ENCODE data around the gene ST6GALNAC4. TPM values are rescaled to one million over a fixed set of nuclear protein-coding genes. Genes with fewer than 3 reads are reported as not detected.
"Not testable (repeated sequence)": the region's sequence is repeated elsewhere in the genome, so short reads cannot be mapped to it uniquely, and the experiment has no call there.

The ST6GALNAC4 gene
- total RNA-seq, 1 experiment from 2014 or later, result 12.8 TPM

GRCh38 chr9:127872369-127873222 is 44.2 kb downstream of the ST6GALNAC4 start:
- no peak for DNase-seq (ENCODE audit: low spot score)

- DNase-seq (ENCODE audit: low spot score), result no peak
These were observed 45.3 kb downstream of the ST6GALNAC4 start for GRCh38 chr9:127871531-127871930.

- DNase-seq (ENCODE audit: low spot score), result no peak
These were observed 46.0 kb downstream of the ST6GALNAC4 start for GRCh38 chr9:127870887-127871286.

GRCh38 chr9:127870153-127870491 is 46.7 kb downstream of the ST6GALNAC4 start:
- not testable (repeated sequence) for DNase-seq (ENCODE audit: low spot score)

GRCh38 chr9:127869310-127870152 is 47.3 kb downstream of the ST6GALNAC4 start:
- peak; percentile 75 for DNase-seq (ENCODE audit: low spot score)

- no peak for DNase-seq (ENCODE audit: low spot score)
These were observed 48.5 kb downstream of the ST6GALNAC4 start for GRCh38 chr9:127868278-127868902.

- DNase-seq (ENCODE audit: low spot score), result no peak
These were observed 49.2 kb downstream of the ST6GALNAC4 start for GRCh38 chr9:127867356-127868277.

- DNase-seq (ENCODE audit: low spot score), result no peak
These were observed 50.3 kb downstream of the ST6GALNAC4 start for GRCh38 chr9:127866535-127866934.

GRCh38 chr9:127865645-127866464 is 51.0 kb downstream of the ST6GALNAC4 start:
- DNase-seq (ENCODE audit: low spot score), result no peak

- DNase-seq (ENCODE audit: low spot score), result no peak
These were observed 53.6 kb downstream of the ST6GALNAC4 start for GRCh38 chr9:127863191-127863621.

- DNase-seq (ENCODE audit: low spot score), result no peak
These were observed 54.5 kb downstream of the ST6GALNAC4 start for GRCh38 chr9:127862075-127863011.

GRCh38 chr9:127860779-127861178 is 56.1 kb downstream of the ST6GALNAC4 start:
- DNase-seq (ENCODE audit: low spot score), result no peak

GRCh38 chr9:127860260-127860659 is 56.6 kb downstream of the ST6GALNAC4 start:
- no peak for DNase-seq (ENCODE audit: low spot score)

GRCh38 chr9:127858041-127858512 is 58.8 kb downstream of the ST6GALNAC4 start:
- DNase-seq (ENCODE audit: low spot score), result no peak

Other genes with a start within 250 kb of the ST6GALNAC4 start
- gene CFAP157, start 210.1 kb downstream of the ST6GALNAC4 start, total RNA-seq (2014; rRNA removed; shearing (Covaris generic)), result not detected in 2 replicates
- 9.9 and 11.4 TPM in 2 replicates for gene PTRH1, start 201.4 kb downstream of the ST6GALNAC4 start, total RNA-seq (2014; rRNA removed; shearing (Covaris generic))
- gene TTC16, start 201.0 kb downstream of the ST6GALNAC4 start, total RNA-seq (2014; rRNA removed; shearing (Covaris generic)), result not detected in 2 replicates
- 6.3 and 11.5 TPM in 2 replicates for gene TOR2A, start 181.7 kb downstream of the ST6GALNAC4 start, total RNA-seq (2014; rRNA removed; shearing (Covaris generic))
- gene SH2D3C, start 138.4 kb downstream of the ST6GALNAC4 start, total RNA-seq (2014; rRNA removed; shearing (Covaris generic)), result 0.12 and 0.23 TPM in 2 replicates
- gene CDK9, start 131.0 kb downstream of the ST6GALNAC4 start, total RNA-seq (2014; rRNA removed; shearing (Covaris generic)), result 22.8 and 24.8 TPM in 2 replicates
- 32.8 and 49.8 TPM in 2 replicates for gene FPGS, start 114.2 kb downstream of the ST6GALNAC4 start, total RNA-seq (2014; rRNA removed; shearing (Covaris generic))
- gene ENG, start 62.4 kb downstream of the ST6GALNAC4 start, total RNA-seq (2014; rRNA removed; shearing (Covaris generic)), result 1.8 and 3.0 TPM in 2 replicates
- 25.3 and 45.7 TPM in 2 replicates for gene AK1, start 39.4 kb downstream of the ST6GALNAC4 start, total RNA-seq (2014; rRNA removed; shearing (Covaris generic))
- 12.4 and 14.8 TPM in 2 replicates for gene ST6GALNAC6, start 17.4 kb downstream of the ST6GALNAC4 start, total RNA-seq (2014; rRNA removed; shearing (Covaris generic))
- 0.95 and 2.6 TPM in 2 replicates for gene PIP5KL1, start 13.7 kb upstream of the ST6GALNAC4 start, total RNA-seq (2014; rRNA removed; shearing (Covaris generic))
- gene DPM2, start 20.8 kb upstream of the ST6GALNAC4 start, total RNA-seq (2014; rRNA removed; shearing (Covaris generic)), result 31.1 and 35.4 TPM in 2 replicates
- 7.6 and 10.6 TPM in 2 replicates for gene EEIG1, start 63.9 kb upstream of the ST6GALNAC4 start, total RNA-seq (2014; rRNA removed; shearing (Covaris generic))
- gene NAIF1, start 150.3 kb upstream of the ST6GALNAC4 start, total RNA-seq (2014; rRNA removed; shearing (Covaris generic)), result 6.5 and 12.3 TPM in 2 replicates
- 4.7 and 5.8 TPM in 2 replicates for gene SLC25A25, start 151.2 kb upstream of the ST6GALNAC4 start, total RNA-seq (2014; rRNA removed; shearing (Covaris generic))
- gene PTGES2, start 210.7 kb upstream of the ST6GALNAC4 start, total RNA-seq (2014; rRNA removed; shearing (Covaris generic)), result 25.7 and 37.0 TPM in 2 replicates
- gene LCN2, start 232.4 kb upstream of the ST6GALNAC4 start, total RNA-seq (2014; rRNA removed; shearing (Covaris generic)), result 0.19 TPM in 1 of 2 replicates, not detected in the other
- 137 and 245 TPM in 2 replicates for gene BBLN, start 243.2 kb upstream of the ST6GALNAC4 start, total RNA-seq (2014; rRNA removed; shearing (Covaris generic))